GM18508 (cell line): ENCODE measurements around the gene PDZRN3.

Source experiments
- ATAC-seq: cut with Tn5 transposase; IDR thresholded peaks from one replicate; pipeline ENCODE4 v1.9.1; 2021; ENCODE audit warnings: moderate number of reproducible peaks; ENCODE audit not compliant: insufficient read depth, unreplicated experiment

The PDZRN3 gene

GRCh38 chr3:73437828-73438227 is 186.9 kb downstream of the PDZRN3 start:
- ATAC-seq: no peak

- ATAC-seq: no peak
Measured at GRCh38 chr3:73435055-73435454, 189.7 kb downstream of the PDZRN3 start.

- no peak for ATAC-seq
Measured at GRCh38 chr3:73433687-73434086, 191.1 kb downstream of the PDZRN3 start.

- ATAC-seq: no peak
Measured at GRCh38 chr3:73433079-73433478, 191.7 kb downstream of the PDZRN3 start.

- no peak for ATAC-seq
Measured at GRCh38 chr3:73432706-73433032, 192.1 kb downstream of the PDZRN3 start.

GRCh38 chr3:73432023-73432705 is 192.6 kb downstream of the PDZRN3 start:
- no peak for ATAC-seq

GRCh38 chr3:73431183-73431900 is 193.4 kb downstream of the PDZRN3 start:
- ATAC-seq: no peak

GRCh38 chr3:73427048-73427706 is 197.6 kb downstream of the PDZRN3 start:
- ATAC-seq: no peak

GRCh38 chr3:73426606-73427005 is 198.1 kb downstream of the PDZRN3 start:
- no peak for ATAC-seq

GRCh38 chr3:73423116-73423515 is 201.6 kb downstream of the PDZRN3 start:
- ATAC-seq: no peak

- ATAC-seq: no peak
Measured at GRCh38 chr3:73422571-73422970, 202.2 kb downstream of the PDZRN3 start.

- ATAC-seq: no peak
Measured at GRCh38 chr3:73419942-73420341, 204.8 kb downstream of the PDZRN3 start.

GRCh38 chr3:73419179-73419803 is 205.4 kb downstream of the PDZRN3 start:
- no peak for ATAC-seq

GRCh38 chr3:73418681-73419080 is 206.1 kb downstream of the PDZRN3 start:
- no peak for ATAC-seq

GRCh38 chr3:73415118-73415517 is 209.6 kb downstream of the PDZRN3 start:
- ATAC-seq: no peak

- ATAC-seq: no peak
Measured at GRCh38 chr3:73413619-73414018, 211.1 kb downstream of the PDZRN3 start.

GRCh38 chr3:73411993-73412392 is 212.7 kb downstream of the PDZRN3 start:
- no peak for ATAC-seq

GRCh38 chr3:73411545-73411944 is 213.2 kb downstream of the PDZRN3 start:
- no peak for ATAC-seq

GRCh38 chr3:73409138-73409763 is 215.5 kb downstream of the PDZRN3 start:
- no peak for ATAC-seq

- no peak for ATAC-seq
Measured at GRCh38 chr3:73408634-73409033, 216.1 kb downstream of the PDZRN3 start.

- no peak for ATAC-seq
Measured at GRCh38 chr3:73407577-73407976, 217.2 kb downstream of the PDZRN3 start.
